Hepatocyte (in vitro differentiated cells): ENCODE results near the gene CTRL.

Experiments
- EZH2 ChIP-seq: fragments of 200-600 bp; sonication (generic); IDR thresholded peaks from 2 replicates; pipeline ENCODE4 v1.6.1; 2016; ENCODE audit warnings: antibody characterized with exemption, mild to moderate bottlenecking, borderline replicate concordance
- TF ChIP-seq, protein P1 (sequence below): fragments of 200-600 bp; sonication (generic); IDR thresholded peaks from 2 replicates; pipeline ENCODE4 v1.5.1; 2016; ENCODE audit warnings: antibody characterized with exemption, mild to moderate bottlenecking; ENCODE audit not compliant: poor library complexity

DNA sequence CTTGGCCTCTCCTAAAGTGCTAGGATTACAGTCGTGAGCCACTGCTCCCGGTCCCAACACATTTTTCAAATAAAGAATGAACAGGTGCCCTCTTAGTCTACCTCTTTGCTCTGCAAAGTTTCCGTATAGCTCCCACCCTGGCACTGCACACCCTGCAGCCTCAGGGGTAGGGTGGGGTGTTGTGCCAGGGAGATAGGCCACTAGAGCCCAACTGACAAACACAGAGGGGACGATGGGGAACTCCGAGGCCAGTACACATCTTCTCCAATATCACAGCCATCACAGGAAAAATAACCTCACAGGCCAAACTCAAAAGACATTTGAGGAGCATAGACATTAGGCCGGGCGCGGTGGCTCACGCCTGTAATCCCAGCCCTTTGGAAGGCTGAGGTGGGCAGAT is 39.4 kb upstream of the CTRL start:
- TF ChIP-seq, protein P1, sequence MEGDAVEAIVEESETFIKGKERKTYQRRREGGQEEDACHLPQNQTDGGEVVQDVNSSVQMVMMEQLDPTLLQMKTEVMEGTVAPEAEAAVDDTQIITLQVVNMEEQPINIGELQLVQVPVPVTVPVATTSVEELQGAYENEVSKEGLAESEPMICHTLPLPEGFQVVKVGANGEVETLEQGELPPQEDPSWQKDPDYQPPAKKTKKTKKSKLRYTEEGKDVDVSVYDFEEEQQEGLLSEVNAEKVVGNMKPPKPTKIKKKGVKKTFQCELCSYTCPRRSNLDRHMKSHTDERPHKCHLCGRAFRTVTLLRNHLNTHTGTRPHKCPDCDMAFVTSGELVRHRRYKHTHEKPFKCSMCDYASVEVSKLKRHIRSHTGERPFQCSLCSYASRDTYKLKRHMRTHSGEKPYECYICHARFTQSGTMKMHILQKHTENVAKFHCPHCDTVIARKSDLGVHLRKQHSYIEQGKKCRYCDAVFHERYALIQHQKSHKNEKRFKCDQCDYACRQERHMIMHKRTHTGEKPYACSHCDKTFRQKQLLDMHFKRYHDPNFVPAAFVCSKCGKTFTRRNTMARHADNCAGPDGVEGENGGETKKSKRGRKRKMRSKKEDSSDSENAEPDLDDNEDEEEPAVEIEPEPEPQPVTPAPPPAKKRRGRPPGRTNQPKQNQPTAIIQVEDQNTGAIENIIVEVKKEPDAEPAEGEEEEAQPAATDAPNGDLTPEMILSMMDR, result no peak
- TF ChIP-seq EZH2, result no peak
